CD4-positive, alpha-beta T cell treated with Interleukin-15 for 4 hours (primary cell): ENCODE measurements around the gene MRPL39.

Source experiments
- DNase-seq: peaks from one replicate; pipeline ENCODE4 v3.0.0-alpha.2; 2020; ENCODE audit warnings: low spot score

MRPL39 gene

DNA sequence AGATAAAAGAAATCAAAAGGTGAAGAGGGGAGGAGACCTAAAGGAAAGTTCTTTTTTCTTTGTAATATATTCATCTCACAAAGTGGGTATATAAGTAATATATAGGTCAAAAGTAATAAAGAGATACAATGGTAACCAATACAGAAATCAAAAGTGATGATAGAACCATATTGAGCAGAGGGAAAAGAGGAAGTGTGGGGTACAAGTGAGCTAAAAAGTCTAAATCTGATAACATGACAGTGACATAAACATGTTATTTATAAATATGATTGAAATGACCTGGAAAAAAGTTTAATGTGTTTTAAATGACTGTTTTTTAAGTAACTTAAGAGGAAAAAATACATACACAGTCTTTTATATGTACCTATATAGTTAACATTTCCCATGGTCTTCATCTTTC is 70.5 kb downstream of the MRPL39 start:
- no peak for DNase-seq

DNA sequence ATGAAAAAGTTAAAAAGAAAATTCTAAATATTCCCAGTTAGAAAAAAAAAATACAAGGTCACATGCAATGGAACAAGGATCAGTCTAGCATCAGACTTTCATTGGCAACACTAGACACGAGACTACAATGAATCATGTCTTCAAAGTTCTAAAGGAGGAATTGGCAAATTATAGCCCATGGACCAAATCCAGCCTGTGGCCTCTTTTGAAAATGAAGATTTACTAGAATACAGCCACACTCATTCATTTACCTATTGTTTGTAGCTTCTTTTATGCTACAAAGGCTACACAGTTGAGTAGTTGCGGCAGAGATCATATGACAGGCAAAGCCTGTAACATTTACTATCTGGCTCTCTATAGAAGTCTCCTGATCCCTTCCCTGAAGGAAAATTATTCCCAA is 71.4 kb downstream of the MRPL39 start:
- DNase-seq: no peak
